ENCODE measurements around the gene PLA2G2F. TPM values are rescaled to one million over a fixed set of nuclear protein-coding genes. Genes with fewer than 3 reads are reported as not detected.

Gene PLA2G2F
- total RNA-seq, 1 experiment from 2014 or later: 0.20 TPM

DNA sequence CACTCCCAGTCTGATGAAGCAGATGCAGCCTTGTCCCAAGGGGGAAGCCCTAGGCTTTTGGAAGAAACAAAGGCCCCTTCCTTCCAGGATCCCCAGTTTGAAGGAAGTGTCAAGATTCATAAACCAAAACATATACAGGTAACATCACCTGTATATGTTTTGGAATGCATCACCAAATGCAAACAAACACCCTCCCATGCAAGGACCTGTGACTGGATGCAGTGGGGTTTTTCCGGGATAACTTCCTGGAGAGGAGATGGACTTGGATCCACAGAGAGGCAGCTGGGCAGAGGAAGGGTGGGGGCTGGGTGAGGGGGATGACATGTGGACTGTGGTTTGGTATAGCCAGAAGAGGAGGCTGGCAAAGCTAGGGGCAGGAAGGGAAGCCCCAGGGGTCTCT, 1.5 kb upstream of the PLA2G2F start:
- Histone ChIP-seq H3K79me2 (ENCODE audit: low read depth) (no peaks in the 10 kb centered on the region), H3K9me3 (ENCODE audit: insufficient read depth, low read depth) (no peaks in the 10 kb centered on the region), H3K9me2 (ENCODE audit: insufficient read depth) (no peaks in the 10 kb centered on the region), H3K36me3 (ENCODE audit: low read depth) (no peaks in the 10 kb centered on the region), H3K27me3 (ENCODE audit: insufficient read depth, low read depth) (no peaks in the 10 kb centered on the region), H3F3A (ENCODE audit: insufficient read depth, low read depth) (peaks cover 7% of the 10 kb centered on the region; the same call in 1 of the 2 replicates), H4K20me1 (ENCODE audit: insufficient read depth) (no peaks in the 10 kb centered on the region), H3K4me2 (peak overlapping the region; percentile 53), H3K4me3 (no peak overlapping the region), H2AFZ (no peak overlapping the region), H3K27ac (peak overlapping the region; percentile 61), H3K4me1 (replicated peaks; ENCODE audit: insufficient read depth) (peaks cover 50% of the 10 kb centered on the region)
- peak in 1 of 2 experiments; percentile 52 for DNase-seq
- ChIA-PET POLR2A (ENCODE audit: unreplicated experiment) (no interaction called here), CTCF (no interaction called here)
- intact Hi-C loops (cut with micrococcal nuclease; ENCODE audit: unreplicated experiment): loop anchor here (5.0 kb wide), 1 partner anchor 35 kb away; no protein-coding TSS in a partner anchor
- TF ChIP-seq EZH2 (IDR thresholded peaks at IDR 0.05; ENCODE audit: low read depth): no peak
- TF ChIP-seq, protein P1, sequence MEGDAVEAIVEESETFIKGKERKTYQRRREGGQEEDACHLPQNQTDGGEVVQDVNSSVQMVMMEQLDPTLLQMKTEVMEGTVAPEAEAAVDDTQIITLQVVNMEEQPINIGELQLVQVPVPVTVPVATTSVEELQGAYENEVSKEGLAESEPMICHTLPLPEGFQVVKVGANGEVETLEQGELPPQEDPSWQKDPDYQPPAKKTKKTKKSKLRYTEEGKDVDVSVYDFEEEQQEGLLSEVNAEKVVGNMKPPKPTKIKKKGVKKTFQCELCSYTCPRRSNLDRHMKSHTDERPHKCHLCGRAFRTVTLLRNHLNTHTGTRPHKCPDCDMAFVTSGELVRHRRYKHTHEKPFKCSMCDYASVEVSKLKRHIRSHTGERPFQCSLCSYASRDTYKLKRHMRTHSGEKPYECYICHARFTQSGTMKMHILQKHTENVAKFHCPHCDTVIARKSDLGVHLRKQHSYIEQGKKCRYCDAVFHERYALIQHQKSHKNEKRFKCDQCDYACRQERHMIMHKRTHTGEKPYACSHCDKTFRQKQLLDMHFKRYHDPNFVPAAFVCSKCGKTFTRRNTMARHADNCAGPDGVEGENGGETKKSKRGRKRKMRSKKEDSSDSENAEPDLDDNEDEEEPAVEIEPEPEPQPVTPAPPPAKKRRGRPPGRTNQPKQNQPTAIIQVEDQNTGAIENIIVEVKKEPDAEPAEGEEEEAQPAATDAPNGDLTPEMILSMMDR (conservative IDR thresholded peaks at IDR 0.05): no peak
- BruUV-seq (replicated peaks): no TSS peak

DNA sequence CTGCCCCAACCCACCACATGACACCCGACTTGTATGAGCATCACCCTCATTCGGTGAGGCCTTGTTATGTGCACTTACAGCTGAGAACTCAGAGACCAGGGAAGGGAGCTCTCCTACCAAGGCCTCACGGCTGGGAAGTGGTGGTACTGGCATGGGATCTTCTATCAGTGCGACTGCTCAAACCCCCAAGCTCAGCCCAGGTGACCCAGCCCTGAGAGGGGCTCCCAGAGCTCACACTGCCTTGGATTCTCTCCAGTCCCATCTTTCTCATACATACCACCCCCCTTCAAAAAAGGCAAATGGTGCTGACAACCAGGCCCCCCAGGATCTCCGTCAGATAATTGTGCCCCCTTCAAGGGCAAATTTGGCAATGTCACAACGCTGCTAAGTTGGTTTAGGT, 777 bp upstream of the PLA2G2F start:
- Histone ChIP-seq H3K36me3 (ENCODE audit: low read depth) (no peaks in the 10 kb centered on the region), H2AFZ (no peak overlapping the region), H3F3A (ENCODE audit: insufficient read depth, low read depth) (peaks cover 7% of the 10 kb centered on the region; the same call in 1 of the 2 replicates), H3K79me2 (ENCODE audit: low read depth) (no peaks in the 10 kb centered on the region), H3K9me2 (ENCODE audit: insufficient read depth) (no peaks in the 10 kb centered on the region), H3K27ac (peak overlapping the region; percentile 61; the same call in 1 of the 2 replicates), H3K4me1 (replicated peaks; ENCODE audit: insufficient read depth) (peaks cover 50% of the 10 kb centered on the region), H3K9me3 (ENCODE audit: insufficient read depth, low read depth) (no peaks in the 10 kb centered on the region), H3K4me3 (no peak overlapping the region), H4K20me1 (ENCODE audit: insufficient read depth) (no peaks in the 10 kb centered on the region), H3K27me3 (ENCODE audit: insufficient read depth, low read depth) (no peaks in the 10 kb centered on the region), H3K4me2 (peak overlapping the region; percentile 36; the same call in 1 of the 2 replicates)
- intact Hi-C loops (cut with micrococcal nuclease; ENCODE audit: unreplicated experiment): loop anchor here (5.0 kb wide), 1 partner anchor 36 kb away; no protein-coding TSS in a partner anchor
- no TSS peak for BruUV-seq (replicated peaks)
- DNase-seq: no peak
- POLR2A ChIA-PET (ENCODE audit: unreplicated experiment): no interaction called here
- no peak for TF ChIP-seq EZH2 (IDR thresholded peaks at IDR 0.05; ENCODE audit: low read depth)
- TF ChIP-seq, protein P1 (conservative IDR thresholded peaks at IDR 0.05): no peak
- CTCF ChIA-PET: no interaction called here

DNA sequence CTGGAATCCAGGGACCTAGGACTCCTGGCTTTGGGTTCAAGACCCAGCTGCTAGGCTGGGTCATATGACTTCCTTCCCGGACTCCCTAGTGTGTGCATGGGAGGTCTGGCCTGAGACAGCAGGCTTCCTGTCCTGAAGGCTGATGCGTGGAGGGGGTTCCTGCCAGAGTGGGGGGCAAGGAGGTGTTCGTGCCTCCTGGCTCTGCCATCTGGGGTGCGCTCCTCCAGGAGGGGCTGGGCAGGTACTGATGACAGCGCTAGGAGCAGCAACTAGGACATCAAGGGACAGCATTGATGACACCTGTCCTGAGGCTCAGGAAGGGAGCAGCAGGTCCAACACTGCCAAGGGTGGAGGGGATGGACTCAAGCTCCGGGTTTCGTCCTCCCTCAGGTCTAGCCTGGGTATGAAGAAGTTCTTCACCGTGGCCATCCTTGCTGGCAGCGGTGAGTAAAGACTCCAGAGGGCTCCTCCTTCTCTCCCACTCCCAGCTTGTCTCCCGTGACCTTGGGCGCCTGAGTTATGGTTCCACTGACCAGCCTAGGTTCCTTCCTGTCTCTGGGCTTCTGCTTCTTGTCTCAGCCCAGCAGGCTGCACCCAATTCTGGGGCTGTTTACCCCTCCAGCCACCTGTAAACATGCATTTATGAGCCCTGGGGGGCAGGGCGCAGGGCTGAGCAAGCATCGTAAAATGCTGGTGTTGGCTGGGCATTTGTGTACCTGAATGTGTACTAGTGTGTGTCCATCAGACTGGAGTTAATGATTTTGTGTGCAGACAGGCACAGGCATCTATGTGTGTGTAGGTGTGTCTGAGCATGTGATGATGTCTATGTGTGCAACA, 871 bp downstream of the PLA2G2F start:
- Histone ChIP-seq H3F3A (ENCODE audit: insufficient read depth, low read depth) (peaks cover 7% of the 10 kb centered on the region; the same call in 1 of the 2 replicates), H3K4me1 (replicated peaks; ENCODE audit: insufficient read depth) (peaks cover 50% of the 10 kb centered on the region), H3K27ac (no peak overlapping the region), H3K9me3 (ENCODE audit: insufficient read depth, low read depth) (no peaks in the 10 kb centered on the region), H3K9me2 (ENCODE audit: insufficient read depth) (no peaks in the 10 kb centered on the region), H3K27me3 (ENCODE audit: insufficient read depth, low read depth) (no peaks in the 10 kb centered on the region), H3K79me2 (ENCODE audit: low read depth) (no peaks in the 10 kb centered on the region), H3K4me2 (peak overlapping the region; percentile 36), H3K4me3 (no peak overlapping the region), H2AFZ (no peak overlapping the region), H4K20me1 (ENCODE audit: insufficient read depth) (no peaks in the 10 kb centered on the region), H3K36me3 (ENCODE audit: low read depth) (no peaks in the 10 kb centered on the region)
- ChIA-PET POLR2A (ENCODE audit: unreplicated experiment) (no interaction called here), CTCF (no interaction called here)
- intact Hi-C loops (cut with micrococcal nuclease; ENCODE audit: unreplicated experiment): loop anchor here (5.0 kb wide), 1 partner anchor 38 kb away; no protein-coding TSS in a partner anchor
- DNase-seq: no peak
- TF ChIP-seq EZH2 (IDR thresholded peaks at IDR 0.05; ENCODE audit: low read depth): no peak
- TF ChIP-seq, protein P1 (conservative IDR thresholded peaks at IDR 0.05): no peak
- no TSS peak for BruUV-seq (replicated peaks)

All from PC-9 (cell line).